Endodermal cell (in vitro differentiated cells): ENCODE data around the gene PTGR3. TPM values are rescaled to one million over a fixed set of nuclear protein-coding genes. Genes with fewer than 3 reads are reported as not detected.

ENCODE experiments used
- DNase-seq: peaks from one replicate; pipeline ENCODE4 v3.0.0-alpha.2; 2017
- H3K27ac ChIP-seq: 2 replicates; pipeline ENCODE4 v1.5.1; 2013; ENCODE audit warnings: mild to moderate bottlenecking, low read depth, low read length, moderate library complexity
- H3K27me3 ChIP-seq: 2 replicates; pipeline ENCODE4 v1.6.1; 2013; ENCODE audit warnings: mild to moderate bottlenecking, low read length, moderate library complexity; ENCODE audit not compliant: insufficient read depth, control insufficient read depth, poor library complexity, severe bottlenecking
- H3K36me3 ChIP-seq: 2 replicates; pipeline ENCODE4 v1.7.0; 2013; ENCODE audit warnings: mild to moderate bottlenecking, low read length, moderate library complexity; ENCODE audit not compliant: control insufficient read depth, insufficient read depth
- H3K4me1 ChIP-seq: one replicate; pipeline ENCODE4 v1.7.0; 2013; ENCODE audit warnings: low read length; ENCODE audit not compliant: control insufficient read depth, insufficient read depth
- H3K4me3 ChIP-seq: 2 replicates; pipeline ENCODE4 v1.5.1; 2013; ENCODE audit warnings: mild to moderate bottlenecking, low read length, moderate library complexity
- H3K9ac ChIP-seq: 2 replicates; pipeline ENCODE4 v1.6.1; 2013; ENCODE audit warnings: mild to moderate bottlenecking, low read length, moderate library complexity; ENCODE audit not compliant: poor library complexity, severe bottlenecking; ENCODE audit errors: extremely low read depth
- H3K9me3 ChIP-seq: 2 replicates; pipeline ENCODE4 v1.6.1; 2013; ENCODE audit warnings: mild to moderate bottlenecking, low read length, moderate library complexity; ENCODE audit not compliant: control insufficient read depth
- H3K27ac Mint-ChIP-seq: 2 replicates; pipeline ENCODE4 v1.8.0; 2020; ENCODE audit warnings: mixed read lengths
- H3K27me3 Mint-ChIP-seq: 2 replicates; pipeline ENCODE4 v1.8.0; 2021; ENCODE audit warnings: mild to moderate bottlenecking, mixed read lengths; ENCODE audit not compliant: insufficient read depth
- H3K36me3 Mint-ChIP-seq: 2 replicates; pipeline ENCODE4 v1.8.0; 2020; ENCODE audit warnings: low read depth, mixed read lengths
- H3K4me1 Mint-ChIP-seq: 2 replicates; pipeline ENCODE4 v1.8.0; 2020; ENCODE audit warnings: mixed read lengths
- H3K4me3 Mint-ChIP-seq: 2 replicates; pipeline ENCODE4 v1.8.0; 2020; ENCODE audit warnings: mild to moderate bottlenecking, moderate library complexity, mixed read lengths
- H3K9me3 Mint-ChIP-seq: 2 replicates; pipeline ENCODE4 v1.8.0; 2020; ENCODE audit warnings: mild to moderate bottlenecking, mixed read lengths
- WGBS, 2 experiments: methylation state at CpG; one replicate each; pipeline versions ENCODE4 v1.1.5 to v1.1.7; 2013; ENCODE audit warnings: missing lambda C conversion rate in 2 of 2, mixed read lengths in 1 of 2; ENCODE audit not compliant: insufficient coverage in 1 of 2, insufficient read length in 1 of 2; 5-methylcytosine and 5-hydroxymethylcytosine counted together
- total RNA-seq, 2 donors: library from RNA; stranded (reverse); fragmentation: NEBNext Ultra II Directional in 1 of 2; extraction: Animal tissue kit (Norgen Biotek cat#: 25700) in 1 of 2; gene quantifications; 2 replicates in 1 of 2; 3 replicates in 1 of 2; pipeline ENCODE4 v1.2.1, GENCODE V29; 2021
- TF ChIP-seq, protein P1 (sequence below): fragments of 200-600 bp; sonication (generic); conservative IDR thresholded peaks from 2 replicates; pipeline ENCODE4 v1.5.0; 2021; ENCODE audit warnings: antibody characterized with exemption, mild to moderate bottlenecking

PTGR3 gene
- total RNA-seq, 2 donors from 2014 or later, result 12.2 to 13.3 TPM

DNA sequence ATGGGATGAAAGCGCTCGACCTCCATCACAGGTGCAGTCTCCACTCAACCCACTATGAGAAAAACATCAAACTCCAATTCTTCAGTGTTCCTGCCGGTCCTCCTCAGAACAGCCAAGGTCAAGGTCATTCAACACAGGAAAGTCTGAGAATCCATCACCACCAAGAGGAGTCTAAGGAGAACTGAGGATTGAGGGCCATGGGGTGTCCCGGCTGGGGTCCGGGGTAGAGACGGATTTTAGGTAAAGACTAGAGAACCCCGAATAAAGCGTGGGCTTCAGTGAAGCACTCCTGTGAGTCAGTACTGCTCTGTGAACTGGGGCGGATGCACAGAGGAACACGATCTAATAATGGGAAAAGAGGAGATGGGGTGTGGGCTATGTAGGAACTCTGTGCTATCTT is 41.8 kb downstream of the PTGR3 start:
- Mint-ChIP-seq H3K4me1 (no peaks in the 10 kb centered on the region), H3K4me3 (no peak overlapping the region), H3K36me3 (no peaks in the 10 kb centered on the region), H3K27ac (no peak overlapping the region), H3K27me3 (peaks cover 10% of the 10 kb centered on the region), H3K9me3 (no peaks in the 10 kb centered on the region)
- Histone ChIP-seq H3K4me3 (no peak overlapping the region), H3K27me3 (no peaks in the 10 kb centered on the region), H3K9ac (no peak overlapping the region), H3K36me3 (no peaks in the 10 kb centered on the region), H3K27ac (no peak overlapping the region), H3K9me3 (no peaks in the 10 kb centered on the region), H3K4me1 (no peaks in the 10 kb centered on the region)
- 86 to 95% methylated on average over 4 to 10 of the region's 10 CpGs for WGBS, 2 experiments
- TF ChIP-seq, protein P1, sequence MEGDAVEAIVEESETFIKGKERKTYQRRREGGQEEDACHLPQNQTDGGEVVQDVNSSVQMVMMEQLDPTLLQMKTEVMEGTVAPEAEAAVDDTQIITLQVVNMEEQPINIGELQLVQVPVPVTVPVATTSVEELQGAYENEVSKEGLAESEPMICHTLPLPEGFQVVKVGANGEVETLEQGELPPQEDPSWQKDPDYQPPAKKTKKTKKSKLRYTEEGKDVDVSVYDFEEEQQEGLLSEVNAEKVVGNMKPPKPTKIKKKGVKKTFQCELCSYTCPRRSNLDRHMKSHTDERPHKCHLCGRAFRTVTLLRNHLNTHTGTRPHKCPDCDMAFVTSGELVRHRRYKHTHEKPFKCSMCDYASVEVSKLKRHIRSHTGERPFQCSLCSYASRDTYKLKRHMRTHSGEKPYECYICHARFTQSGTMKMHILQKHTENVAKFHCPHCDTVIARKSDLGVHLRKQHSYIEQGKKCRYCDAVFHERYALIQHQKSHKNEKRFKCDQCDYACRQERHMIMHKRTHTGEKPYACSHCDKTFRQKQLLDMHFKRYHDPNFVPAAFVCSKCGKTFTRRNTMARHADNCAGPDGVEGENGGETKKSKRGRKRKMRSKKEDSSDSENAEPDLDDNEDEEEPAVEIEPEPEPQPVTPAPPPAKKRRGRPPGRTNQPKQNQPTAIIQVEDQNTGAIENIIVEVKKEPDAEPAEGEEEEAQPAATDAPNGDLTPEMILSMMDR, result no peak
- peak; percentile 12 for DNase-seq

DNA sequence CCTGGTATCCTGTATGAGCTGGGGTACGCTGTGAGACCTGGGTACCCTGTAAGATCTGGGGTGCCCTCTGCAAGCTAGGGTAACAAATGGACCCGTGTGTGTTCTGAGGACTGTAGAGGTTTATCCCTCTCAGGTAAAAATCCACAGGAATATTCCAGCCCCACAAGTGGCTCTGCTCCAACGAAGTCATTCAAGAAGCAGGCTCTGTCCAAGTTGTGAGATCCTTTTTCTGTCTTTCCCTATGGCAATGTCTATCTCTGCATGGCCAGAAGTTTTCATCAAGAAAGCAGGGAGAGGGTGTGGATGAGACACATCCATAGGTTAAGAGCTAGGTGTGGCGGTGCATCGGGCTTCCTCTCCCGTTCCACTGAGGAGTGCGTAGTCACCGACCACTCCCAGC is 43.0 kb downstream of the PTGR3 start:
- WGBS, 2 experiments, result 84 to 94% methylated on average over 7 to 8 of the region's 8 CpGs
- TF ChIP-seq, protein P1, result no peak
- Histone ChIP-seq H3K9ac (no peak overlapping the region), H3K27me3 (no peaks in the 10 kb centered on the region), H3K27ac (no peak overlapping the region), H3K9me3 (no peaks in the 10 kb centered on the region), H3K4me3 (no peak overlapping the region), H3K4me1 (no peaks in the 10 kb centered on the region), H3K36me3 (no peaks in the 10 kb centered on the region)
- Mint-ChIP-seq H3K9me3 (no peaks in the 10 kb centered on the region), H3K4me3 (no peak overlapping the region), H3K27ac (no peak overlapping the region), H3K4me1 (no peaks in the 10 kb centered on the region), H3K27me3 (peaks cover 20% of the 10 kb centered on the region), H3K36me3 (no peaks in the 10 kb centered on the region)
- DNase-seq, result no peak

DNA sequence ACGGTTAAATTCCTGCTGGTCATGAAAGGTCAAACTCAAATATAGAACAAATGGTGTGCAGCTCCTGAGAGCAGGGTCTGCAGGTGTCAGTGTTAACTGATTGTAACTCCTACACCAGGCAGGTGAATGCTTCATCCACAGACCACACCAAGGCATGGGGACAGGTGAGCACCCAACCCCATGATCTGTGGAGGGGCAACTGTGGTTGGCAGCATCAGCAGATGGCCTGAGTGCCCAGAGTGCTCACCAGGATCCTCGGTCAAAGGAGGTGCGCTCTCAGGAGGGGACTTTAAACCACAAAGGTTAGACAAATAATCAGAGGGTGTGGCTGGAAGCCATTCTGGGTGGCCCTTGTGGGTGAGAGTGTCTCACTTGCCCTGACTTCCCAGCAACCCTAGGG is 44.5 kb downstream of the PTGR3 start:
- H3K4me1 Mint-ChIP-seq, result peaks cover 10% of the 10 kb centered on the region
- Histone ChIP-seq H3K27ac (no peak overlapping the region), H3K4me3 (no peak overlapping the region), H3K27me3 (no peaks in the 10 kb centered on the region), H3K4me1 (peaks cover 8% of the 10 kb centered on the region), H3K9me3 (no peaks in the 10 kb centered on the region), H3K36me3 (no peaks in the 10 kb centered on the region), H3K9ac (no peak overlapping the region)
- H3K27ac Mint-ChIP-seq, result no peak overlapping the region
- no peak overlapping the region for H3K4me3 Mint-ChIP-seq
- TF ChIP-seq, protein P1, result no peak
- peak; percentile 16 for DNase-seq
- H3K9me3 Mint-ChIP-seq, result no peaks in the 10 kb centered on the region
- H3K27me3 Mint-ChIP-seq, result peaks cover 25% of the 10 kb centered on the region
- no peaks in the 10 kb centered on the region for H3K36me3 Mint-ChIP-seq
- 94 to 100% methylated on average over 1 to 3 of the region's 3 CpGs for WGBS, 2 experiments
